GM19043 (cell line): ENCODE measurements around the gene MADD.
"Not testable (repeated sequence)": the region's sequence is repeated elsewhere in the genome, so short reads cannot be mapped to it uniquely, and the experiment has no call there.

Experiments used
- ATAC-seq: cut with Tn5 transposase; IDR thresholded peaks from one replicate; pipeline ENCODE4 v1.9.1; 2021; ENCODE audit warnings: low read depth; ENCODE audit not compliant: unreplicated experiment

The MADD gene

DNA sequence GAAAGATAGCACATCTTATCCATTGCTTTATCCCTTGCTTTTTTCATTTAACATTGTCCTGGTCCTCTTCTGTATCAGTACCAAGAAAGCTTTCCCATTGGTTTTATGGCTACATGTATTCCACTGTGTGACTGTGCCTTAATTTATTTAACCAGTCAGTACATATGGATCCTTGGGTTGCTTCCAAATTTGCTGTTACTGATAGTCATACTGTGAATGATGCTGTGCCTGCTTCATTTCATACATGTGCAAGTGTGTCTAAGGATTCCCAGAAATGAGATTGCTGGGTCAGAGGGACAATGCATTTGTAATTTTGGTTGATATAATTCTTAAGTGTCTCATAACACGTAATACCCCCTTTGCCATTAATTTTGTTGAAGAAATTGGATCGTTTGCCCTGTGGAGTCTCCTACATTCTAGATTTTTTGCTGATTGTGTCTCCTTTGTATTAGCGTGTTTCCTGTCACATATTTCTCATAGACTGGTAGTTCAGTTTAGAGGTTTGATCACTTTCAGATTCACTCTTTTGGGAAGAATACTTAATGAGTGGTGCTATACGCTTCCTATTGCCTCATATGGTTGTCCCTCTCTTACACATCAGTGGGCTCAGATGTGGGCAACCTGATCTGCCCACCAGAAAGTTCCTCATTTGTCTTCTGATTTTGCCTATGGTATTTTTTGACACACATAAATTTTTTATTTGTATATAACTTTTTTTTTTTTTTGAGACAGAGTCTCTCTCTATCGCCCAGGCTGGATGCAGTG, 47.3 kb downstream of the MADD start:
- peak; percentile 95 for ATAC-seq

- ATAC-seq: no peak
These were observed 48.2 kb downstream of the MADD start for GRCh38 chr11:47318166-47318565.

DNA sequence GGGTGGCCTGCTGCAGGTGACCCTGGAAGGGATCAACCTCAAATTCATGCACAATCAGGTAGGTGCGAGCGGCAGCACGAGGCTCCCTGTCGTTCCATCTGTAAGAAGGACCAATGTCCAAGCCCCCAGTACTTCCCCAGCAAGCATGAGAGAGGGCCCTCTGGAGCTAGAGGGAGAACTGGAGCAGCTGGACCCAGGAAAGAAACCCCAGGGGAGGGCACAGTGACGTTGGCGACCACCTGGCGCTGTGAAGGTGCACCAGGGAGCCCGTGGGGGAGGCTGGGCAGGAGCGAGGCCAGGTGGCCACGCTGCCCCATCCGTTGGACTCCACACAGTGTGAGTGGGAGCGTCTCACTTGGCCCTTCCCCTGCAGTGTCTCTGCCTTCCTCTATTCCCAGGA, 54.6 kb downstream of the MADD start:
- ATAC-seq: no peak

GRCh38 chr11:47325271-47326041, 55.5 kb downstream of the MADD start:
- no peak for ATAC-seq

- ATAC-seq: no peak
These were observed 56.3 kb downstream of the MADD start for GRCh38 chr11:47326198-47326597.

DNA sequence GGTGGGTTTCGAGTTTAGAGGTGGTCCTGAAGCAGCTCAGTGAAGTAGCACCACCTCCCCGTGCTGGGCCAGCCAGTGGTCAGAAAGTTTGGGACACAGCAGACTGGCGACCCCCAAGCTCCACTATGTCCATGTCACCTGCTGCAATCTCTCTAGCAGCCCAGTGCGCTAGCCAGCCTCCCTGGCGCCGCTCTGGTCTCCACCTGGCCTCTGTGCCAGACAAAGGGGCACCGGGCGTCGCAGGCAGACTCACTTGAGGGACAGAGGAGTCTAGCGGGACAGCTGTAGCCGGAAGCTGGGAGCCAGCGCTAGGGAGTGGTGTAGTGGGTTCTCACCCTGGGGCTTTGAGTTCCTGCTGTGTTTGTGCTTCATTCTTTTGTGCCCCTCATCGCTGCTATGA, 57.1 kb downstream of the MADD start:
- ATAC-seq: no peak

GRCh38 chr11:47327949-47328348, 58.0 kb downstream of the MADD start:
- ATAC-seq: no peak

- ATAC-seq: peak; percentile 79
These were observed 58.8 kb downstream of the MADD start for GRCh38 chr11:47328449-47329390.

GRCh38 chr11:47329431-47329986, 59.6 kb downstream of the MADD start:
- no peak for ATAC-seq

GRCh38 chr11:47329987-47330931, 60.3 kb downstream of the MADD start:
- no peak for ATAC-seq

GRCh38 chr11:47331454-47332302, 61.7 kb downstream of the MADD start:
- no peak for ATAC-seq

- no peak for ATAC-seq
These were observed 62.4 kb downstream of the MADD start for GRCh38 chr11:47332303-47332711.

DNA sequence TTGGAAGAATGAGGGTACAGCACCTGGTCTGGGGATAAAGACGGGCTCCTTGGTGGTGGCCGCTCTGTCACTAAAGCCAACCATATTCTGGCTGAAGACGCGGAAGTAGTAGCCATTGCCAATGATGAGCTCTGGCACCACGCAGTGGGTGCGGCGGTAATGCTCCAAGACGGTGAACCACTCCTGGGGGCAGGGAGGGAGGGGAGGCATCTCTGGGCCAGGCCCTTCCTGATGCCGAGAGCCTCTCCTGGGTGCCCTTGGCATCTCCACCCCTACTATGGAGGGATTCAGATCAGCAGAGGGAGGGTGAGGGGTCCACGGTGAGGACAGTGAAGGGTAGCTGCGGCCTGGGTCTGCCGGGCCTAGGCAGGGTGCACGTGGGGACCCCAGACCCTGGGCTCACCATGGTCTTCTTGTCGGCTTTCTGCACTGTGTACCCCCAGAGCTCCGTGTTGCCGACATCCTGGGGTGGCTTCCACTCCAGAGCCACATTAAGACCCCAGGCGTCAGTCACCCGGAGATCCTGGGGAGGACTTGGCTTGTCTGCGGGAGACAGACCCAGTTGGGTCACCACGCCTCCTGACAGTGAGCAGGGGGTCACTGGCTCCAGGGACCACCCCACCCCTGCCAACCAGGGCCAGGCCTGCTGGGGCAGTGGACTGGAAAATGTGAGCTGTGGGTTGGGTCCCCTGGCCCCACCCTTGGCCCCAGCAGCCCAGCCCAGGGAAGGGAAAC, 63.0 kb downstream of the MADD start:
- no peak for ATAC-seq

DNA sequence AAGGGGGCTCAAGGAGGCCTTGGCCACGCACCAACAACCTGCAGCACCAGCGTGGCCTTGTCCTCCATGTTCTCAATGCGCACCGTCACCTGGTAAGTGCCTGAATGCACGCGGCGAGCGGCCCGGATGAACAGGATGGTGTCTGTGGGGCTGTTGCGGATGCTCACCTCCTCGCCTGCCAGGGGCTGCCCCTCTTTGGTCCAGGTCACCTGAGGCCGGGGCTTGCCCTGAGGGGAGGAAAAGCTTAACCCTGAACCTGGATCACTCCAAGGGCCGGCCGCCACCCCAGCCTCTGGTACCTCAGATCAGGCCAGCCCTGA, 63.6 kb downstream of the MADD start:
- ATAC-seq: no peak

DNA sequence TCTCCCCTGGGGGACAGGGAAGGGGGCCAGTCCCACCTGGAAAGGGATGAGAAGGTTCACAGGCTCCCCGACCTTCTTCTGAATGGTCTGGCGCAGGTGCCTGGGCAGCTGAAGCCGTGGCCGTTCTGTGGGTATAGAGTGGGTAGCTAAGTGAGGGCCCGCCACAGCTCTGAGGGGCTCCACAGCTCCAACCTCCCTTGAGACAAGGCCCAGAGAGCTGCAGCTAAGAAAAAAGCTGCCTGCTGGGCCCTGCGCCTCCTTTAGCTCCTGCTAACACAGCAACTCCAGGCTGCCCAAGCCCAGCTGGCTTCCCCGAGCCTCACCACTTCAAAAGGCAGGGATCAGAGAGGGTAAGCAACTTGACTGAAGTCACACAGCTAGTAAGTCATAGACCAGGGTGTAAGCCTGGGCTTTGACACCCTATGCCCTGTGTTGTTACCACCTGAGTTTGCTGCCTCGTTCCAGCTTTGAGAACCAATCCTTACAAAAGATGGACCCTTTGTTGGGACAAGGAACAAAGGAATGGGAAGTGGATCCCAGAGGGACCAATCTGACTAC, 64.0 kb downstream of the MADD start:
- ATAC-seq: no peak

- not testable (repeated sequence) for ATAC-seq
These were observed 64.9 kb downstream of the MADD start for GRCh38 chr11:47334699-47335411.

- no peak for ATAC-seq
These were observed 65.8 kb downstream of the MADD start for GRCh38 chr11:47335733-47336132.
